Measurements from ENCODE around the gene HMG20B. TPM values are rescaled to one million over a fixed set of nuclear protein-coding genes. Genes with fewer than 3 reads are reported as not detected.

The HMG20B gene
- total RNA-seq, 1 experiment from 2014 or later = 186 TPM

DNA sequence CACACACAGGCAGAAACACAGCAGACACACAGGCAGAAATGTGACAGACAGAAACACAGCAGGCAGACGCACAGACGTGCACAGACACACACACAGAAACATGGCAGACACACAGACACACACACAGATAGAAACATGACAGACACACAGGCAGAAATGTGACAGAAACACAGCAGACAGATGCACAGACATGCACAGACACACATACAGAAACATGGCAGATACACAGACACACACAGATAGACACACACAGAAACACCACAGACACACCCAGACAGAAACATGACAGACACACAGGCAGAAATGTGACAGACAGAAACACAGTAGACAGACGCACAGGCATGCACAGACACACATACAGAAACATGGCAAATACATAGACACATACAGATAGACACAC, 32.6 kb downstream of the HMG20B start:
- Histone ChIP-seq H3K4me1 (ENCODE audit: control insufficient read depth in 1 of 2, insufficient read depth in 2 of 2, low read length in 2 of 2) (peaks cover 13 to 28% of the 10 kb centered on the region in 2 experiments), H3K4me3 (replicated peaks in 1 of 2; ENCODE audit: low read depth in 1 of 2, low read length in 2 of 2) (peak overlapping the region in 1 of 2 experiments; percentile 64; a peak in 1 of 4 replicates)

More for the DNA sequence above, 32.6 kb downstream of the HMG20B start:
- TF ChIP-seq EZH2phosphoT487 (IDR thresholded peaks at IDR 0.05; ENCODE audit: borderline replicate concordance) (no peak), SP1 (IDR thresholded peaks at IDR 0.05; ENCODE audit: low read depth) (no peak), SRF (IDR thresholded peaks at IDR 0.05; ENCODE audit: low read depth) (no peak), CBX3 (IDR thresholded peaks at IDR 0.05; ENCODE audit: low read depth) (no peak), JUND (IDR thresholded peaks at IDR 0.05) (no peak), YY1 (IDR thresholded peaks at IDR 0.05; ENCODE audit: extremely low read depth, insufficient replicate concordance, low read depth, low read length) (no peak), TCF7L2 (IDR thresholded peaks at IDR 0.05; ENCODE audit: borderline replicate concordance, extremely low read depth, insufficient read depth, insufficient read length) (no peak), EZH2 (IDR thresholded peaks at IDR 0.05) (no peak), SIN3A (IDR thresholded peaks at IDR 0.05; ENCODE audit: low read depth) (no peak), FOSL1 (IDR thresholded peaks at IDR 0.05; ENCODE audit: low read depth) (no peak), RAD21 (IDR thresholded peaks at IDR 0.05; ENCODE audit: low read depth) (no peak)
- TF ChIP-seq, protein P1, sequence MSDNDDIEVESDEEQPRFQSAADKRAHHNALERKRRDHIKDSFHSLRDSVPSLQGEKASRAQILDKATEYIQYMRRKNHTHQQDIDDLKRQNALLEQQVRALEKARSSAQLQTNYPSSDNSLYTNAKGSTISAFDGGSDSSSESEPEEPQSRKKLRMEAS (IDR thresholded peaks at IDR 0.05) = no peak
- TF ChIP-seq, protein P2, sequence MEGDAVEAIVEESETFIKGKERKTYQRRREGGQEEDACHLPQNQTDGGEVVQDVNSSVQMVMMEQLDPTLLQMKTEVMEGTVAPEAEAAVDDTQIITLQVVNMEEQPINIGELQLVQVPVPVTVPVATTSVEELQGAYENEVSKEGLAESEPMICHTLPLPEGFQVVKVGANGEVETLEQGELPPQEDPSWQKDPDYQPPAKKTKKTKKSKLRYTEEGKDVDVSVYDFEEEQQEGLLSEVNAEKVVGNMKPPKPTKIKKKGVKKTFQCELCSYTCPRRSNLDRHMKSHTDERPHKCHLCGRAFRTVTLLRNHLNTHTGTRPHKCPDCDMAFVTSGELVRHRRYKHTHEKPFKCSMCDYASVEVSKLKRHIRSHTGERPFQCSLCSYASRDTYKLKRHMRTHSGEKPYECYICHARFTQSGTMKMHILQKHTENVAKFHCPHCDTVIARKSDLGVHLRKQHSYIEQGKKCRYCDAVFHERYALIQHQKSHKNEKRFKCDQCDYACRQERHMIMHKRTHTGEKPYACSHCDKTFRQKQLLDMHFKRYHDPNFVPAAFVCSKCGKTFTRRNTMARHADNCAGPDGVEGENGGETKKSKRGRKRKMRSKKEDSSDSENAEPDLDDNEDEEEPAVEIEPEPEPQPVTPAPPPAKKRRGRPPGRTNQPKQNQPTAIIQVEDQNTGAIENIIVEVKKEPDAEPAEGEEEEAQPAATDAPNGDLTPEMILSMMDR (IDR thresholded peaks at IDR 0.05 in 2 of 3, conservative IDR thresholded peaks at IDR 0.05 in 1 of 3; ENCODE audit: borderline replicate concordance in 1 of 3, insufficient read depth in 1 of 3, low read depth in 2 of 3, low read length in 2 of 3) = no peak
- ChIA-PET CTCF (no interaction called here), RAD21 (ENCODE audit: low non-redundant PET in 1 of 2, low total read pairs in 2 of 2, uncharacterized antibody in 2 of 2, unreplicated experiment in 2 of 2) (no interaction called here), POLR2A (no interaction called here)
- no peaks in the 10 kb centered on the region for H3K9me2 ChIP-seq (ENCODE audit: insufficient read depth)
- no peaks in the 10 kb centered on the region for H3K79me2 ChIP-seq (ENCODE audit: insufficient read depth, low read length)
- H3K9me3 ChIP-seq (ENCODE audit: control insufficient read depth in 1 of 2, insufficient read depth in 1 of 2, low read depth in 1 of 2, low read length in 2 of 2) = no peaks in the 10 kb centered on the region
- no peaks in the 10 kb centered on the region for H3K27me3 ChIP-seq (ENCODE audit: insufficient read depth, low read length)
- ATAC-seq (no peak), DNase-seq (ENCODE audit: low read depth, low spot score) (no peak)
- H2AFZ ChIP-seq (ENCODE audit: low read depth, low read length, poor library complexity, severe bottlenecking) = no peak overlapping the region
- H3K4me2 ChIP-seq (ENCODE audit: low read length) = peak overlapping the region; percentile 83
- H3K27ac ChIP-seq (ENCODE audit: low read depth, low read length) = no peak overlapping the region
- BruUV-seq (replicated peaks) = TSS peak; percentile 60
- H4K20me1 ChIP-seq (ENCODE audit: insufficient read depth) = no peaks in the 10 kb centered on the region
- no peaks in the 10 kb centered on the region for H3K36me3 ChIP-seq (ENCODE audit: control insufficient read depth in 1 of 2, insufficient read depth in 2 of 2, low read length in 2 of 2)
- H3K9ac ChIP-seq (ENCODE audit: low read length) = no peak overlapping the region
- intact Hi-C loops (cut with micrococcal nuclease) = no loop called here

All from HCT116 (cell line).